ENCODE measurements around the gene DAPL1.
"Not testable (repeated sequence)": the region's sequence is repeated elsewhere in the genome, so short reads cannot be mapped to it uniquely, and the experiment has no call there.

Gene DAPL1

GRCh38 chr2:158810731-158811460, 15.8 kb downstream of the DAPL1 start:
- DNase-seq, result no peak
- in situ Hi-C loops (cut with MboI; ENCODE audit: low pct_unique_long_range_greater_than_20kb, low sequenced_read_pairs), result no loop called here

DNA sequence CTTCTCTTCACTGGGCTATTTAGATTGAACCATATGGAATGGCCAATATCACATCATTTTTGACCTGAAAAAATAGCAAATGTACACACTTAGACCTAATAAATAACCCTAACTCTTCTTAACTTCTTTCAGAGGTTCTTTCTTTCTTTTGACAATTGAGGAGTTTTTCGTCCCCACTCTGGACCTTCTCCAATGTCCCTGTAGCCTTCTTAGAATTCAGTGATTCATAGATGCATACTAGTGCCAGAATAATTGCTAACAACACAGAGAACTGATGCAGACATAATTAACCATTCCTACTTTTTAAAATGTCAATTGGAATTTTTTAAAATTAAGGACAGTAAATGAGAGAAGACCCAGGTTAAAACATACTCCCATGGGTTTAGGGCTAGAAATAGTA, 20.0 kb downstream of the DAPL1 start:
- no peak for DNase-seq
- in situ Hi-C loops (cut with MboI; ENCODE audit: low pct_unique_long_range_greater_than_20kb, low sequenced_read_pairs), result no loop called here

DNA sequence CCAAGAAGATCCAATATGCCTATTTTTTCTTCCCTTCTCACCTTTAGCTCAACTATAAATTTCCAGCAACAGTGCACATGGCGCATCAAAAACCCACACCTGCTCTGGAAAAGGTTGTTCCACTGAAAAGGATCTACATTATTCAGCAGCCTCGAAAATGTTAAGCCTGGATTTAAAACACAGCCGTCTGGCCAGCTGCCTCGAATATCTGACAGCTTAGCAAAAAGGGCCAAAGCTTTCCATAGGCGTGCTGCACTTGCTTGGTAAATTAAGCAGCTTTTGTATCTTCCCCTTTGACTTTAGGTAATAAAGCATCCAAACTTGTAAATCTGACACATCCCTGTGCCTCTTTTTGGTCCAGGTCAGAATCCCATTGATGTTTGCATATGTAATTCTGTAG, 20.5 kb downstream of the DAPL1 start:
- no peak for DNase-seq
- in situ Hi-C loops (cut with MboI; ENCODE audit: low pct_unique_long_range_greater_than_20kb, low sequenced_read_pairs), result no loop called here

GRCh38 chr2:158817588-158817987, 22.5 kb downstream of the DAPL1 start:
- in situ Hi-C loops (cut with MboI; ENCODE audit: low pct_unique_long_range_greater_than_20kb, low sequenced_read_pairs), result no loop called here
- no peak for DNase-seq

GRCh38 chr2:158818511-158818910, 23.4 kb downstream of the DAPL1 start:
- in situ Hi-C loops (cut with MboI; ENCODE audit: low pct_unique_long_range_greater_than_20kb, low sequenced_read_pairs), result no loop called here
- DNase-seq, result no peak

DNA sequence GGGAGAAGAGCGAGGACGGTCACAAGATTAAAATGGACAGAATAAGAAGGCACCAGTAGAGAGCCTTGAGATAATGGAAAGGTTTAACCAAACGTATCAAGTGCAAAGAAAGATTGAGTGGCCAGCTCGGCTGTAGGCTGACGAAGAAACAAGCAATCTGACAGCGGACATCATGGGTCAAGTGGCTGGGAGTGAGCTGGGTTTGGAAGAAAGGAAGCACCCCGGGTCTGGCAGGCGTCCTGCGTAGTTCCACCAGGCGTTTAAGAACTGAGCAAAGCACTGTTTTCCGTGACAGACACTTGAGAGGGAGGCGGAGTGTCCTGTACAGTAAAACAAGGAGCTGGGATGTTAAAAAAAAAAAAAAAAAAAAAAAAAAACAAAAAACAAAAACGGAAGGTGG, 27.1 kb downstream of the DAPL1 start:
- no peak for DNase-seq
- in situ Hi-C loops (cut with MboI; ENCODE audit: low pct_unique_long_range_greater_than_20kb, low sequenced_read_pairs), result no loop called here

- DNase-seq, result no peak
- in situ Hi-C loops (cut with MboI; ENCODE audit: low pct_unique_long_range_greater_than_20kb, low sequenced_read_pairs), result no loop called here
These were observed 28.5 kb downstream of the DAPL1 start for GRCh38 chr2:158823486-158824237.

GRCh38 chr2:158825021-158825420, 29.9 kb downstream of the DAPL1 start:
- DNase-seq, result no peak
- in situ Hi-C loops (cut with MboI; ENCODE audit: low pct_unique_long_range_greater_than_20kb, low sequenced_read_pairs), result no loop called here

GRCh38 chr2:158826965-158827364, 31.8 kb downstream of the DAPL1 start:
- no peak for DNase-seq
- in situ Hi-C loops (cut with MboI; ENCODE audit: low pct_unique_long_range_greater_than_20kb, low sequenced_read_pairs), result no loop called here

GRCh38 chr2:158828378-158829164, 33.5 kb downstream of the DAPL1 start:
- no peak for DNase-seq
- in situ Hi-C loops (cut with MboI; ENCODE audit: low pct_unique_long_range_greater_than_20kb, low sequenced_read_pairs), result no loop called here

GRCh38 chr2:158829167-158829566, 34.0 kb downstream of the DAPL1 start:
- DNase-seq, result no peak
- in situ Hi-C loops (cut with MboI; ENCODE audit: low pct_unique_long_range_greater_than_20kb, low sequenced_read_pairs), result no loop called here

- in situ Hi-C loops (cut with MboI; ENCODE audit: low pct_unique_long_range_greater_than_20kb, low sequenced_read_pairs), result no loop called here
These were observed 35.1 kb downstream of the DAPL1 start for GRCh38 chr2:158830201-158830600.

DNA sequence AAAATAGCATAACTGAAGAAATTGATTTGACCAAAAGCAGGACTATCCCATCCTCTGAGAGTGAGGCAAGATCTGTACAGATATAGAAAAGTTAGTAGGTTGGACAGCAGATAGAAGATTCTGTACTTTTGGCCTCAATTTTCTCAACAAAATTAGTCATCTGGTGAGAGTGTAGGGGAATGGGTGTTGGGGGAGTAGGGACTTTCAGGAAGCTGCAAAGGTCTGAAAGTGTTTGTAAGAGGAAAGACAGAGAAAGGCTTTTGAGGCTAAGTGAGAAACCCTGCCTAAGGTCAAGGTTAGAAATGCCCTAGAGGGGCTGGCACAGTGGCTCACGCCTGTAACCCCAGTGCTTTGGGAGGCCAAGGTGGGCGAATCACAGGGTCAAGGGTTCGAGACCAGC, 40.3 kb downstream of the DAPL1 start:
- in situ Hi-C loops (cut with MboI; ENCODE audit: low pct_unique_long_range_greater_than_20kb, low sequenced_read_pairs), result no loop called here
- no peak for DNase-seq

More at GRCh38 chr2:158830201-158830600, 35.1 kb downstream of the DAPL1 start:
- DNase-seq, result no peak

GRCh38 chr2:158837645-158838044, 42.5 kb downstream of the DAPL1 start:
- no peak for DNase-seq
- in situ Hi-C loops (cut with MboI; ENCODE audit: low pct_unique_long_range_greater_than_20kb, low sequenced_read_pairs), result no loop called here

DNA sequence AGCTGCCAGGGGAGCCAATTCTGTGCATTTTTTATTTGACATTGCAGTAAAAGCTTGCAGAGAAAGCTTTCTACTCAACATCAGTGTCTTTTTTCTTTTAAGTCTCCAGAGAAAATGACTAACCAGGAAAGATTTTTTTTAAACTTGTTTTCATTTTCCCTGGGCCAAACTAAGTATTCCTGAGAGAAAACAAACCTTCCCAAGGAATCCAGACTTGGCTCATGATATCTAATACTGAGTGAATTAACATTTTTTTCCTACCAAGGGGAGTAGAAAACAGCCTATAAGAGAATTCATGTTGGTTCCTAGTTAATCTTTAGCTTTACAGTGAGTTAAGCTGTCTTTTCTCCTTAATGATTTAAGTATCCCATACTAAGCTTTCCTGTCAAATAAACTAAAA, 46.7 kb downstream of the DAPL1 start:
- DNase-seq, result no peak
- in situ Hi-C loops (cut with MboI; ENCODE audit: low pct_unique_long_range_greater_than_20kb, low sequenced_read_pairs), result no loop called here

DNA sequence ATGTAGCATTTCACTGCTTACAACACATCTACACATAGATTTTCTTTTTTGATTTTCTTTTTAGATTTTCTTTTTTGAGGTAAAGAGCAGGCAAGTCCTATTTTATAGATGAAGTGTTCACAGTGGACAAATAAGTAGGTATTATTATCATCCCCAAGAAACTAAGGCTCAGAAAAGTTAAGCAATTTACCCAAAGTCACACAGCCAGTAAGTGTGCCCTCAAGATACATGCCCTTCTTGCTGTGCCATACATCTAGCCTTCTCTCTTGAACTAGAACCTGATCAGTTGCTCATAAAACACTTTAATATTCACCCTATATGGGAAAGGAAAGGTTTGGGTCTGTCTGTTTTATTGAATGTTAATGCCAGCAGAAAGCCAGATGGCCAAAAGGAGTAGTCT, 50.3 kb downstream of the DAPL1 start:
- in situ Hi-C loops (cut with MboI; ENCODE audit: low pct_unique_long_range_greater_than_20kb, low sequenced_read_pairs), result no loop called here
- no peak for DNase-seq

- DNase-seq, result no peak
- in situ Hi-C loops (cut with MboI; ENCODE audit: low pct_unique_long_range_greater_than_20kb, low sequenced_read_pairs), result no loop called here
These were observed 50.7 kb downstream of the DAPL1 start for GRCh38 chr2:158845859-158846258.

DNA sequence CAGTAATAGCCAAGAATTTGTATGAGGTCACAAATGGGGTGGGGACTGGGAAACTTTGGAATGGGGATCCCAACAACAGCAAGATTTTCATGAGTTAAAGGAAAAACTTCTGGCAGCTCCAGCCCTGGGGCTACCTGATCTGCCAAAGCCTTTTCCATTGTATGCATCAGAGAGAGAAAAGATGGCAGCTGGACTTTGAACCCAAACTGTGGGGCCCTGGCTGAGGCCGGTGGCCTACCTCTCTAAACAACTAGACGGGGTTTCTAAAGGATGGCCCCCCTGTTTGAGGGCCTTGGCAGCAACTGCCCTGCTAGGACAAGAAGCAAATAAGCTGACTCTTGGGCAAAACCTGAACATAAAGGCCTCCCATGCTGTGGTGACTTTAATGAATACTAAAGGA, 52.4 kb downstream of the DAPL1 start:
- in situ Hi-C loops (cut with MboI; ENCODE audit: low pct_unique_long_range_greater_than_20kb, low sequenced_read_pairs); DNase-seq: not testable (repeated sequence)

GRCh38 chr2:158848031-158848970, 53.2 kb downstream of the DAPL1 start:
- DNase-seq; in situ Hi-C loops (cut with MboI; ENCODE audit: low pct_unique_long_range_greater_than_20kb, low sequenced_read_pairs): not testable (repeated sequence)
